HuH-7.5 (cell line): ENCODE results near the gene ZCRB1.
A peak's percentile ranks its signal among the peaks of the same experiment; 100 is the strongest.

ENCODE experiments used
- DNase-seq: peaks from one replicate; pipeline ENCODE4 v3.0.0; 2011; ENCODE audit warnings: low spot score

ZCRB1 gene

DNA sequence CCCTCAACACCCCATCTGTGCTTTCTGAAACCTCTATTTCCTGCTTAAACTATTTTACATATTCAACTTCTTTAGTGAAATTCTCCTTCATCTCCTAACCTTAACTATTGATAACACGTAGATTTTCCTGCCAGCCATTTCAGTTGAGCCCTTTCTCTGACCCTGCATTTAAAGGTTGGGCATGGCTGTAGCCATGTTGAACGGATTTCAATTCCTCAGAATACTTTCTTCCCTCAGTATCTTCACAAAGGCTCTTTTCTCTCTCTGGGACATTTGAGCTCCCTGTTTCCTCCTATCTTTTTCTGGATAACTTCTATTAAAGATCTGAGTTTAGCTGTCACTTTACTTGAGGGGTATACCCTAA, 1.3 kb upstream of the ZCRB1 start:
- DNase-seq: no peak

DNA sequence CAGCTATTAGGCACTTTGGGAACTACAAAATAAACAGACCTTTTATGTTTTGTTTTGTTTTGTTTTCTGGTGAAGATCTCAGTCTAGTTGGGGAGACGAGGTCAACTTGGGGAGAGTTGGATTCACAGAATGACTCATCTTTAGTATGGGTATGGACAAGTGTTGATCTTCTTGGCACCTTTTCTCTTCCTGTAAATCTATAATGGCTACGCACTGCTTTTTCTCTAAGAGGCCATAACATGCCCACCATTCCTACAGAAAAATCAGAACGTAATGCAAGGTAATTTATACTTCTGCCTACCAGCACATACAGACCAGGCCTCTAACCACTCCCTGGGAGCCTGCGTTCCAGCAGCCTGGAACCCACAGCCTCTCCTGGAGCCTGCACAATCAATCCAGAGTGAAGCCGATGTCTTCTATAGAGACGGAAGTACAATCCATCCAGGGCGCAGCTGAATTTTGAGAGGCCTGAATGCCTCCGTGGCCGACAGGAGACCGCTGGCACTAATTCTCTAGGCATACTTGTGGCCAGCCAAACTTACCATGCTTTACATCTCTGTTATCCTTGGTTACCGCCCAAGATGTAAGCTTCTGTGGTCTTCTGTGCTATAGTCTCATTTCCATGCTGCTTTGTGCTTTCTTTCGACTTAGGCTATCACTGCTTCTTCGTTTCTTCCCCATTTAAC, 790 bp upstream of the ZCRB1 start:
- no peak for DNase-seq

DNA sequence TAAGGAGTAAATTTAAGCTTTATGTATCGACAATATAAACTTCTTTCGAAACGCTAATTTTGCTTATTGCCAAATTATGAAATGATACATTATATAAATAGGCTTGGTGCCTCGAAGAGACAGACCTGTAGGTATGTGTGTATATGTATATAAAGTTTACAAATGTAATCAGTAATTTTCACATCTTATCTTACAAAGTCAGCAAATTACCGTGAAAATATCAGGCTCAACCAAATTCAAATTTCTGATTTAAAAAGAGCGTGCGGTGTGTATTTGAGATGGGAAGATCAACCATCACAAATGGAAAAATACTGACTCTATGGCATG, 605 bp downstream of the ZCRB1 start:
- no peak for DNase-seq

DNA sequence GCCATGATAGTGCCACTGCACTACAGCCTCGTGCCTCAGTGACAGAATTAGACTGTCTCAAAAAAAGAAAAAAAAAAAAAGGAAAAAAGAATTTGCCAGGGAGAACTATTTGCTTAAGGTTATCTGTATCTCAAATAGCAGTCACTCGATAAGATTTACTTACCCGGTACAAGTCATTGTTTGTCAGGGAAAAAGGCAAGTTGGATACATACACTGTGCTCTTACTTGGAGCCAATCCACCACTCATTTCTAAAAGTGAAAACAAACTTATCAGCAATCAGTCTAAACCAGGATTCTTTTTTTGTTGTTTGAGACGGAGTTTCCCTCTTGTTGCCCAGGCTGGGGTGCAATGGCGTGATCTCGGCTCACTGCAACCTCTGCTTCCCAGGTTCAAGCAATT, 2.0 kb downstream of the ZCRB1 start:
- DNase-seq: no peak

DNA sequence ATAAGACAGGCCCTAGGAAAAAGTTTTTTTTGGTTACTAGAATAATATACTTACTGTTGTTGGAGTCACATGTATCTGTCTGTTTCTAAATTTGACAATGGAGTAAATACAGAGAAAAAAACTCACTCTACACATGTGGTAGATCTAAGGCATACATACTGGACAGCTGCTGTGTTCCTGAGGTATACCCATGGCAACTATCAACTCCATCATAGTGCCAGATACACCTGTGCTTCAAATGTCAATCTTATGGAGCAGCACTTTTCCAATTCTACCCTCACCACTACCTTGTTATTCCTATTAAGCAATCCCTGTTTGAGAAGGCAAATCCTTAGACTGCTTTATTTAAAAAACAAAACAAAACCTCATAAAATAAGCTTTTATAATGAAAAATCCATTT, 3.3 kb downstream of the ZCRB1 start:
- DNase-seq: no peak

DNA sequence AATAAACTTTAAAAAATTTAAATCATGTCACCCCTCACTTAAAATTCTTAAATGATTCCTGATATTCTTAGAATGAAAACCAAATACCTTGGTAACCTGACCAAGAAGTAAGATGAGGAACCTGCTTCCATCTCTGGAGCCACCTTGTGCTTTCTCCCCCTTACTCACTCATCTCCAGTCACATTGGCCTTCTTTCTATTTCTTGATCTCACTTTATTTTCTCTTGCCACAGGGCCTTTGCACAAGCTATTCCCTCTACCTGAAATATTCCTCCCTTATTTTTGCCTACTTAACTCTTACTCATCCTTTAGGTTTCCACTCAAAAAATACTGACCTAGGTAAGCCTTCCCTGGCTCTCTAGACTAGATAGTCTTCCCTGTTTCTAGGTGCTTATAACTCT, 5.1 kb downstream of the ZCRB1 start:
- DNase-seq: no peak

DNA sequence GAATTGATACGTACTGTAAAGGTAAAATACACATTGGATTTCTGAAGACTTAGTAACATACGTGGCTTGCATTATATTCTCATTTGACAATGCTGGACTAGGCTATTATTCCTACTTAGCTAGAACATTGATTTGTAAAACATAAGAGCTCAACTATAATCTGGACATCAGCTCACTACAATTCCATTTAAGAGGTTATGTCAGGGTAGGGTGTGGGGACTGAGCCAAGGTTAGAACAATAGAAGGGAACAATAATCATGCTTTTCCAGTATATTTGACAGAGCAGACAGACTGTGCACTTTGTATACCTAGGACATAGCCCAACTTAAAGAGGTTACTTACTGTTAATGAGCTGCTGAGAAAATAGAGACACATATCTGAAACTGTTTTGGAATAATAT, 10.8 kb downstream of the ZCRB1 start:
- no peak for DNase-seq

DNA sequence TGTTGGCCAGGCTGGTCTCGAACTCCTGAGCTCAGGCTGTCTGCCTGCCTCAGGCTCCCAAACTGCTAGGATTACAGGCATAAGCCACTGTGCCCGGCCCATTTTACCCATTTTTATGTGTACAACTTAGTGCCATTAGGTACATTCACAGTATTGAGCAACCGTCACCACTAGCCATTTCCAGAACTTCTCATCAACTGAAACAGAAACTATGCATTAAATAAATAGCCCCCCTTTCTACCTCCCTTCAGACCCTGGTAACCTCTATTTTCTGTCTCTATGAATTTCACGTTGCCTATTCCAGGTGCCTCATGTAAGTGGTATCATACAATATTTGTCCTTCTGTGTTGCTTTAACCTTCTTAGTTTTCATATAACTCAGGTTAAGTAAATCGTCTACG, 15.9 kb downstream of the ZCRB1 start:
- DNase-seq: no peak

DNA sequence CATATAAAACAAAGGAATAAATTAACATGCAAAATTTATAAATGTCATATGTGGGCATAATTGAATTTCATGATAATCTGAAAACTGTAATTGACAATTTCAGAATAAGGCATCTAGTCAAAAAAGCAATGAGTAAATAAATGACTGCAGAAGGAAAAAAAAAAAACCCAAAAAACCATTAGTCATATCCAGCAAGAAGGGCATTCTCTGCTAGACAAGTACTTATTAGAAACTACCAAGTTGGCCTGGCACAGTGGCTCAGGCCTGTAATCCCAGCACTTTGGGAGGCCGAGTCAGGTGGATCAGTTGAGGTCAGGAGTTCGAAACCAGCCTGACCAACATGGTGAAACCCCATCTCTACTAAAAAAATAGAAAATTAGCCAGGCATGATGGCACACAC, 17.5 kb downstream of the ZCRB1 start:
- DNase-seq: no peak

DNA sequence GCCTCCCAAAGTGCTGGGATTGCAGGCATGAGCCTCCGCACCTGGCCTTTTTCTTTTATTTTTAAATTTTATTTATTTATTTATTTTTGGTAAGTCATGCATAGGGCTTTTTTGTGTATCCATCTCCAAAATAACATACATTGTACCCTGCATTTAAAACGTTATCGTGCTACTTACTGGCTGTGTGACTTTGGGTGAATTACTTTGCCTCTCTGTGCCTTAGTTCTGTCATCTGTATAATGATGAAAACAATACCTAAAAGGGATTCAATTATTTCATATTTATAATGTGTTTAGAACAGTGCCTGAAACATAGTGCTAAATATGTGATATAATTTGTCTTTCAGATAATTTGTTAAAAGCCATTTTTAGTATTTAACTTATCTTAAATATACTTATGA, 19.6 kb downstream of the ZCRB1 start:
- no peak for DNase-seq

DNA sequence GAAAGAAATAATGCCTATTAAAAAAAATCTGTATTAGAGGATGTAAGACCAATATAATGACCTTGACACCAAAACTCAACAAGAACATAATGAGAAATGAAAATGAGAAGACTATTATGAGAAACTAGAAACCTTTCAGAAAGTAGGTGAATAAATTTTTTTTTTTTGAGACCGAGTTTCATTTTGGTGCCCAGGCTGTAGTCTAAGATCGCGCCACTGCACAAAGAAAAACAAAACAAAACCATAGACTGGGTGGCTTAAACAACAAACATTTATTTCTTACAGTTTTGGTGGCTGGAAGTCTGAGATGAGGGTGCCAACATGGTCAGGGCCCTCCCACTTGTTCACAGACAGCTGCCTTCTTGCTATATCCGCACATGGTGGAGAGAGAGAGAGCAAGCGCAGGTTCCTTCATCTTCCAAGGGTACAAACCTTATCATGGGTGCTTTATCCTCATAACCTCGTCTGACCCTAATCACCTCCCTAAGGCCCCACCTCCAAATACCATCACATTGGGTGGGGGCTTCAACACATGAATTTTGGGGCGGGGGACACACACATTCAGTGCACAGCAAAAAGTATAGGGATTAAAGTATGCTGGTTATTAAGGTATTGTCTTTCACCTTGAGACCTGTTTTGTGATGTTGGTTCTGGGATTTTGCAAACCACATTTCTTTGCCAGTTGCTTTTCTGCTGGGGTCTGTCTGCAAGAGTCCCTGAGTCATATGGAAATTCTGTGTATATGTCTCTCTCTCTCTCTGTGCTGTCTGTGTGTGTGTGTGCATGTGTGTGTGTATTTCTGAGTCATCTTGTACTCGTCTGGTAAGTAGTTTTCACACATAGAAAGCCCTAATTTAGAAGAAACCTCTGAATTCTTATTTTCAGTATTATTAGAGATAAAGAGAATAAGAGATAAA, 26.2 kb downstream of the ZCRB1 start:
- DNase-seq: no peak

DNA sequence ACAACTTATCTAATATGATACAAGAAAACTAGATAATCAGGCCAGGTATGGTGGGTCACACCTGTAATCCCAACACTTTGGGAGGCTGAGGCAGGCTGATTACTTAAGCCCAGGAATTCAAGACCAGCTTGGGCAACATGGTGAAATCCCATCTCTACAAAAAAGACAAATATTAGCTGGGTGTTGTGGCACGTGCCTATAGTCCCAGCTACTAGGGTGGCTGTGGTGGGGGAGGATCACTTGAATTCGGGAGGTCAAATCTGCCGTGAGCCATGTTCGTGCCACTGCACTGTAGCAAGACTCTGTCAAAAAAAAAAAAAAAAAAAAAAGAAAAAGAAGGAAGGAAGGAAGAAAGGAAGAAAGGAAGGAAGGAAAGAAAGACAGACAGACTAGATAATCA, 27.0 kb downstream of the ZCRB1 start:
- DNase-seq: no peak

DNA sequence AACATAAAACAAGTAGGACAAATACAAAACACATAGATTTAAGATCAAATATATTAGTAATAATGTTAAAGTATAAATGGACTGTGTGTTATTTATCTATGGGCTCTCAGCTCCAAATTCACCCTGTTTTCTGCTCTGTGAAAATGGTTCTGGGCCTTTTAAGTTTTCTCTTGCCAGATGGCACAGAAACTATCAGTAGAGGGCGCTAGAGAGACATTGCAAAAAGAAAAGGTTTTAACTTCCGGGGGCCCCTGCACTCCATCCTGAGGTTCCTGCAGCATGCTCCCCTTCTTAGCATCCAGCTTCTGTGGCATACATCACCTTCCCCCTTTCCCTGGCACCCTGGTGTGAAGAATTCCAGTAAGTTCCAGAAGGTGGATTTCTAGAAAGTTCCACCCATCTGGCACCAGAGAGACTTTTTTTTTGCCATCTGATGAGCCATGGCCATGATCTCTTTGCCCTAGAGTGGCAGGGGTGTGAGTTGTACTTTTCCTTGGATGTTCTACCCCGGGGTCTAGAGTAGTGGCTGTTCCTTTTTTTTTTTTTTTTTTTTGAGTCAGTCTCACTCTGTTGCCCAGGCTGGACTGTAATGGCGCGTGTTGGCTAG, 29.3 kb downstream of the ZCRB1 start:
- DNase-seq: no peak

DNA sequence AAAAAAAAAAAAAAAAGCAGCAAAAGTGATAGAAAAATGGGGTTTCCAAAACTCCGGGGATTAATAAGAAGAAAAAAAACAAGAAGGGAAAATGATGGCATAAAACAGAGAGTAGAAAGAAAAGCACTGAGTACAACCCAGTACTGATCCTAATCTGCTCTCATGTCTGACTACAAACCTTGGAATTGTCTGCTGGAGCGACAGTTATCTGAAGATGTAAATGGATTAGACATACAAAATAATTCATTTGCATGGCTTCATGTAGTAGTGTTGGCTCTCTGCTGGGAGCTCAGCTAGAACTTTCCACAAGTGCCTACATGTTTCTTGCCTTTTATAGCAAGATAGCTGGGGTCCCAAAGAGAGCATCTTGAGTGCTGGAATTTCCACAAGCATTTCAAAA, 34.2 kb downstream of the ZCRB1 start:
- DNase-seq: no peak

DNA sequence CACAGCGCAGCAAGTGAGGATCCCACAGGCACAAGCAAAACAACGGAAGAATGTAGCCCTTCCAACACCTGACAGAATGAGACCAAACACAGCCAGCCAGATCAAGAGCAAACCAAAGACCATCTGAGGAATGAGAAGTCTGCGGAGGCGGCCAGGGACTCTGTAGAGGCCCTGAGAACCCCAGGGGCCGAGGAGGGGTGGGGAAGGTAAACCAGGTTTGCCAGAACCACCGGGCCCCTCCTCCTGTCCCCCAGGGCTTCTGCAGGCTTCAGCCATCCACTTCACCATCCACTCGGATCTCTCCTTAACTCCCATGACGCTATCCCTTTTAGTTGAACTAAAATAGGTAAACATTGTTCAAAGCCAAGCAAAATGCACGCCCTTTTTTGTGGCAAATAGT, 37.4 kb downstream of the ZCRB1 start:
- DNase-seq: no peak

DNA sequence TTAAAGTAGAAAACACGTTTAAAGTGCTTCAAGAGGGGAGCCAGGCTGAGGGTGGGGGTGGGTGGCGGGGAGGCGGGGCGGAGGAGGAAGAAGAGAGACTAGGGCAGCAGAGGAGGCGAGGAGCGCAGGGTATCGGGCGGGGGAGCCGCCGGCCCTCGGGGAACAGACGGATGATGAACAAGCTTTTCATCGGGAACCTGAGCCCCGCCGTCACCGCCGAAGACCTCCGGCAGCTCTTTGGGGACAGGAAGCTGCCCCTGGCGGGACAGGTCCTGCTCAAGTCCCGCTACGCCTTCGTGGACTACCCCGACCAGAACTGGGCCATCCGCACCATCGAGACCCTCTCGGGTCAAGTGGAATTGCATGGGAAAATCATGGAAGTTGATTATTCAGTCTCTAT, 39.2 kb downstream of the ZCRB1 start:
- DNase-seq: no peak

DNA sequence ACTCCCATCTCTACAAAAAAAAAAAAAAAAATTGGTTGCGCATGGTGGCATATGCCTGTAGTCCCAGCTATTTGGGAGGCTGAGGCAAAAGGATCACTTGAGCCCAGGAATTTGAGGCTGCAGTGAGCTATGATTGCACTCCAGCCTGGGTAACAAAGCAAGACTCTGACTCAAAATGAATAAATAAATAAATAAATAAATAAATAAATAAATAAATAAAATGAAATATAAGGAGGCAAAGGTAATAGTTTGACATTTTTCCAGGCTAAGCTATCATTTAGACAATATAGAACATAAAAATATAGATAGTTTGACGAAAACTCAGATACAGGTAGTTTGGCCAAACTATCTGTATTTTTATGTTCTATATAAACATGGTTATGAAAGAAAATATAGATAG, 40.5 kb downstream of the ZCRB1 start:
- no peak for DNase-seq

DNA sequence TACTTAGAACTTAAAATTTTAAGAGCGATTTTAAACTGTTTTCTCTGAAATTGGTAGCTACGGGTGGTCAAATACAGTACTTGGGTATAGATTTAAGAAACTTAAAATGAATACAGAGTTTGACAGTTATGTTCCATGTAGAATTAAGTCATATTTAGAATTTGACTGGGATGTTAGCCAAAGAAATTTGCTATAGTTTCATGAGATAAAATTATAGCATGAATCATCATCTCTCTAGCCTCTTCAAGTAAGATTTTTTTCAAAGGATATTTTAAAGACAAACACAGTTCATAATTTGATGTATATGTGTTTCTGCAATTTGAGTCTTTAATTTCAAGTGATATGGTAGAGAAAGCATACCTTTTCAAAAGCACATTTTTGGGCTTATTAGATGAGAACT, 41.0 kb downstream of the ZCRB1 start:
- no peak for DNase-seq

DNA sequence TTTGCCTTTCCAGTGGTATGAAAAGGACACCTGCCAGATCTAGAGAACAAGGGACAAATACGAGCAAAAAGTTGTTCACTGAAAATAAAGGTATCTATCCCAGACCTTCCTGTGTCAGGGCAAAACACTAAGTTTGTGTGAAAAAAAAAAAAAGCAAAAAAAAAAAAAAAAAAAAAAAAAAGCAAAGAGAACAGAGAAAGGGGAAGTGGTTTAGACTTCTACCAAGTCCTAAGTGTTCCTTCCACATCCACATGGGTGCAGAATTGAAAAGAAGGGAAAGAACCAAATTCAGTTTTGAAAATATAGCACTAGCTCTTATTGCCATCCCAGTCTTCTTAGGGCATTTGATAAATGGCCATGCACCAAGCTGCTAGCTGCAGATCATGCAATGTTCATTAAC, 41.7 kb downstream of the ZCRB1 start:
- DNase-seq: no peak

DNA sequence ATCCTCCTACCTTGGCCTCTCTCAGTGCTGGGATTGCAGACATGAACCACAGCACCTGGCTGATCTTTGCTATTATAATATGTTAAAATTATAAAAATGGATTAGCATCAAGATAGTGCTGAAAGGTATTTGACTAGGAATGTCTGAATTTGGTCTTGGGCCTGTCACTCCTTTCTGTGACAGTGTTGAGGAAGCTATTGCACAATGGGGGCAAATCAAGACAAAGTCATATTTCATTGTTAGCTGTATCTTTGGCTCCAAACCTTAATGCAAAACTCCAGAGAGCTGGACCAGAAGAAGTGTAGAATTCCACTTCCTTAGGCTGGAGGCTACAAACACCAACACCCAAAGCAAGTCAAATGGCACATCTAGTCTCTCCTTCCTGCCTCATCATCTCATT, 42.2 kb downstream of the ZCRB1 start:
- DNase-seq: no peak

DNA sequence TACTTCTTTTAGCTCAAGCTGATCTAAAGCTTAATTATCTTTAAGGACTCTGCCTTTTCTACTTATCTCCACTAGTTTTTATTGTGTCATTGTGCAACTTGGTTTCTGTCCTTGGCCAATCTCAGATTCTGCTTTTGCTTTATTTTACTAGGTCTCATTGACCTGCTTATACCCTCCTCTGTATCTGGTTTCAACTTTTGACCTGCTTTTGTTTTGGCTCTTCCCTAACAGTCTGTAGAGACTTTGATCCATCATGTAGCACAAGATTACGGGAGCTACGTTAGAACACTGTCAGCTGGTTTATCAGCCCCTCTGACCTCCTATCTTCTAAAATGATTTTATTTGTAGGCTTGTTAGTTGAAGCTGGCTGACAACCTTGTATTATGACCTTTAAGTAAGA, 43.6 kb downstream of the ZCRB1 start:
- no peak for DNase-seq

DNA sequence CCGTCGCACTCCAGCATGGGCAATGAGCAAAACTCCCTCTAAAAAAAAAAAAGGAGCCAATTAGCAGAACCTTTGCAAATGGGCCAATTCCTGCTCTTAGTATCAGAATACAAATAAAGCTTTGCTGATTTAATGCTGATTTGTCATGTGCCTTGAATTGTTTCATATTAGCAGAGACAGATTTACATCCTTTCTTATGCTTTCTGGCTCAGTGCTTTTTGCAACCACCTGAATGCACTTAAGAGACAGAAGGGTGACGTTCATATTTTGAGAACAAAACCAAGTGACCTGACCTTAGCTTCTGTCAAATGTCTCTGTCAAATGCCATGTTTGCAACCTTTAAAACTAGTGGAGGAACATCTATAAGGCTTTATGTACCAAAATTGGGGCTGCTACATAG, 44.0 kb downstream of the ZCRB1 start:
- DNase-seq: no peak

DNA sequence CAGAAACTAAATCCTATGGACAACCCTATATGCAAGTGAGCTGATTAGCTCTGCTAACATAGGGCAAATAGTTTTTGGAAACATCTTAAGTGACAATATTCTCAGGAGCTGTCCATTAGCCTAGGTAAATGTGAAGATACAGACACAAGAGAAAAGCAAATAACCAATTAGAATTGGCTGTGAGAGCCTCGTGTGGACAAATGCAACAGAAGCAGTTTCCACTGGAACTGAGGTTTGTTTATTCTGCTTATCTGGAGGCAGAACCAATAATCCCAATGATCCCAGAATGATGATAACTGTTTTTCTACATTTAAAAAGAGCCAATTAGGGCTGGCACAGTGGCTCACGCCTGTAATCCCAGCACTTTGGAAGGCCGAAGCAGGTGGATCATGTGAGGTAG, 44.6 kb downstream of the ZCRB1 start:
- DNase-seq: peak; percentile 44

DNA sequence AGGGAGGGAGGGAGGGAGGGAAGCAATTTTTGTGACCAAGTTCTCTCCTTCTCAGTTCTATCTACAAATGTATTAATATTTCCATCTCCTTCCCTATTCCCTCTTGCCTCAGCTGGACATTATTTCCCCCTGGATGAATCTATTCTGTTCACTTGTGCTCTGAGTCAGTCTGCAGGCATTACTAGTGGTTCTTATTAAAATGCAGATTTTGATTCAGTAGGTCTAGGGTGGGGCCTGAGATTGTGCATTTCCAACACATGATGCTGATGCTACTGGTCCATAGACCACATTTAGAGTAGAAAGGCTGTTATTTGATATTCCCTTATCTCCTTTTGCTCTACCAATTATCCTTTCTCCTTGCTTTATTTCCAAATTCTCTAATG, 47.8 kb downstream of the ZCRB1 start:
- no peak for DNase-seq
